Neural cell (in vitro differentiated cells): ENCODE data around the gene PLIN1. TPM values are rescaled to one million over a fixed set of nuclear protein-coding genes. Genes with fewer than 3 reads are reported as not detected.

Source experiments
- H2AFZ ChIP-seq: fragments of 200-600, 300-800 bp; sonication (generic), shearing (Covaris generic); 2 replicates; pipeline ENCODE4 v1.6.0; 2014; ENCODE audit warnings: low read depth, mild to moderate bottlenecking, antibody characterized with exemption, low read length, moderate library complexity
- H3F3A ChIP-seq: fragments of 200-600 bp; shearing (Covaris generic); 2 replicates; pipeline ENCODE4 v1.6.1; 2016; ENCODE audit warnings: mild to moderate bottlenecking, moderate library complexity, mixed read lengths, antibody characterized with exemption, low read length; ENCODE audit not compliant: insufficient read depth, poor library complexity, severe bottlenecking
- H3K27ac ChIP-seq: fragments of 200-600, 300-800 bp; sonication (generic), shearing (Covaris generic); 2 replicates; pipeline ENCODE4 v1.5.1; 2014; ENCODE audit warnings: mild to moderate bottlenecking, low read length, moderate library complexity
- H3K27me3 ChIP-seq: fragments of 300-800, 200-600 bp; sonication (generic), shearing (Covaris generic); 2 replicates; pipeline ENCODE4 v1.6.0; 2014; ENCODE audit warnings: mild to moderate bottlenecking, low read depth, low read length, moderate library complexity; ENCODE audit not compliant: insufficient read depth
- H3K36me3 ChIP-seq: fragments of 300-800, 200-600 bp; sonication (generic), shearing (Covaris generic); 2 replicates; pipeline ENCODE4 v1.5.1; 2014; ENCODE audit warnings: mild to moderate bottlenecking, antibody characterized with exemption, low read length, moderate library complexity; ENCODE audit not compliant: insufficient read depth
- H3K4me2 ChIP-seq: fragments of 300-800, 200-600 bp; sonication (generic), shearing (Covaris generic); 2 replicates; pipeline ENCODE4 v1.6.0; 2014; ENCODE audit warnings: mild to moderate bottlenecking, low read length
- H3K4me3 ChIP-seq: fragments of 300-800, 200-600 bp; sonication (generic), shearing (Covaris generic); 2 replicates; pipeline ENCODE4 v1.5.1; 2014; ENCODE audit warnings: mild to moderate bottlenecking, low read length, moderate library complexity
- H3K79me2 ChIP-seq: fragments of 200-600 bp; shearing (Covaris generic); replicated peaks from 2 replicates; pipeline ENCODE4 v1.6.0; 2014; ENCODE audit warnings: mild to moderate bottlenecking, low read length, moderate library complexity; ENCODE audit not compliant: insufficient read depth
- H3K9ac ChIP-seq: fragments of 300-800, 200-600 bp; sonication (generic), shearing (Covaris generic); 2 replicates; pipeline ENCODE4 v1.6.1; 2016; ENCODE audit warnings: mild to moderate bottlenecking, low read length, mixed read lengths
- H3K9me2 ChIP-seq: fragments of 200-600 bp; shearing (Covaris generic); 2 replicates; pipeline ENCODE4 v1.6.1; 2016; ENCODE audit warnings: mild to moderate bottlenecking, low read length, mixed read lengths; ENCODE audit not compliant: insufficient read depth
- H3K9me3 ChIP-seq: fragments of 200-600, 300-800 bp; sonication (generic), shearing (Covaris generic); 2 replicates; pipeline ENCODE4 v1.6.1; 2016; ENCODE audit warnings: mild to moderate bottlenecking, mixed run types, low read length, moderate library complexity, mixed read lengths
- H4K20me1 ChIP-seq: fragments of 200-600 bp; shearing (Covaris generic); 2 replicates; pipeline ENCODE4 v1.6.1; 2016; ENCODE audit warnings: mild to moderate bottlenecking, mixed run types; ENCODE audit not compliant: insufficient read depth
- EP300 ChIP-seq: fragments of 450-650 bp; conservative IDR thresholded peaks from 2 replicates; pipeline ENCODE4 v1.6.1; 2014; ENCODE audit warnings: antibody characterized with exemption, mild to moderate bottlenecking, moderate library complexity; ENCODE audit not compliant: poor library complexity, severe bottlenecking
- EZH2 ChIP-seq: fragments of 200-600, 300-800 bp; shearing (Covaris generic), sonication (generic); IDR thresholded peaks from 2 replicates; pipeline ENCODE4 v1.6.1; 2014; ENCODE audit warnings: antibody characterized with exemption, low read length, borderline replicate concordance, mild to moderate bottlenecking; ENCODE audit not compliant: insufficient read depth, poor library complexity, severe bottlenecking
- MXI1 ChIP-seq: fragments of 450-650 bp; conservative IDR thresholded peaks from 2 replicates; pipeline ENCODE4 v1.6.1; 2014; ENCODE audit warnings: antibody characterized with exemption, mild to moderate bottlenecking; ENCODE audit not compliant: poor library complexity, severe bottlenecking
- POLR2AphosphoS5 ChIP-seq: IDR thresholded peaks from 2 replicates; pipeline ENCODE4 v1.6.1; 2012
- RAD21 ChIP-seq: fragments of 450-650 bp; conservative IDR thresholded peaks from 2 replicates; pipeline ENCODE4 v1.6.1; 2014; ENCODE audit warnings: antibody characterized with exemption, mild to moderate bottlenecking, moderate library complexity
- SMC3 ChIP-seq: fragments of 450-650 bp; conservative IDR thresholded peaks from 2 replicates; pipeline ENCODE4 v1.6.1; 2014; ENCODE audit warnings: antibody characterized with exemption, mild to moderate bottlenecking, moderate library complexity; ENCODE audit not compliant: poor library complexity
- TAF1 ChIP-seq: IDR thresholded peaks from 2 replicates; pipeline ENCODE4 v1.6.1; 2012; ENCODE audit warnings: low read depth
- polyA plus RNA-seq: library from polyadenylated mRNA; depleted of rRNA; stranded (reverse); fragments of >200 nt; gene quantifications from 2 replicates; pipeline ENCODE4 v1.2.3, GENCODE V29; 2014
- TF ChIP-seq, protein P1 (sequence below): fragments of 450-650 bp; IDR thresholded peaks from 2 replicates; pipeline ENCODE4 v1.5.1; 2014; ENCODE audit warnings: antibody characterized with exemption, mild to moderate bottlenecking, moderate library complexity; ENCODE audit not compliant: poor library complexity, severe bottlenecking
- TF ChIP-seq, protein P2 (sequence below): IDR thresholded peaks from 2 replicates; pipeline ENCODE4 v1.6.1; 2012; ENCODE audit warnings: borderline replicate concordance

Gene PLIN1
- polyA plus RNA-seq, 1 donor from 2014 or later = not detected

DNA sequence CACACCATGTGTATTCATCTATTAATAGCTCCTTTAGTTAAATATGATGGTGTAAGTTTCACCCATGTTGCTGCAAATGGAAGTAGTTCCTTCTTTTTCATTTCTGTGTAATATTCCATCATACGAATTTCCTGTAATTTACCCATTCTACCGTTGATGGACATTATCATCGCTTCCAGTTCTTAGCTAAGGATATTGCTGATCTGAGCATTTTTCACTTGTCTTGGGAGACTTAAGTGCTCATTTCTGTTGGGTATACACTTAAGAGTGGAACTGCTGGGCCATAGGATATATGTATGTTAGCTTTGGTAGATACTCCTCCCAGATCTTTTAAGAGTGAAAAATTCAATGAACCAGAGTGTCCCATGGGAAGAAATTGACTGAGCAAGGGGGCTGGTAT, 11.0 kb downstream of the PLIN1 start:
- Histone ChIP-seq H4K20me1 (no peaks in the 10 kb centered on the region), H3K9ac (no peak overlapping the region), H3K9me3 (no peaks in the 10 kb centered on the region), H3K79me2 (no peaks in the 10 kb centered on the region), H3K4me3 (no peak overlapping the region), H3F3A (no peaks in the 10 kb centered on the region), H3K9me2 (no peaks in the 10 kb centered on the region), H3K4me2 (no peak overlapping the region), H3K36me3 (no peaks in the 10 kb centered on the region), H3K27ac (no peak overlapping the region), H3K27me3 (peaks cover 18% of the 10 kb centered on the region), H2AFZ (no peak overlapping the region)
- TF ChIP-seq TAF1 (no peak), POLR2AphosphoS5 (no peak), EZH2 (no peak), MXI1 (no peak), RAD21 (no peak), SMC3 (no peak), EP300 (no peak)
- TF ChIP-seq, protein P1, sequence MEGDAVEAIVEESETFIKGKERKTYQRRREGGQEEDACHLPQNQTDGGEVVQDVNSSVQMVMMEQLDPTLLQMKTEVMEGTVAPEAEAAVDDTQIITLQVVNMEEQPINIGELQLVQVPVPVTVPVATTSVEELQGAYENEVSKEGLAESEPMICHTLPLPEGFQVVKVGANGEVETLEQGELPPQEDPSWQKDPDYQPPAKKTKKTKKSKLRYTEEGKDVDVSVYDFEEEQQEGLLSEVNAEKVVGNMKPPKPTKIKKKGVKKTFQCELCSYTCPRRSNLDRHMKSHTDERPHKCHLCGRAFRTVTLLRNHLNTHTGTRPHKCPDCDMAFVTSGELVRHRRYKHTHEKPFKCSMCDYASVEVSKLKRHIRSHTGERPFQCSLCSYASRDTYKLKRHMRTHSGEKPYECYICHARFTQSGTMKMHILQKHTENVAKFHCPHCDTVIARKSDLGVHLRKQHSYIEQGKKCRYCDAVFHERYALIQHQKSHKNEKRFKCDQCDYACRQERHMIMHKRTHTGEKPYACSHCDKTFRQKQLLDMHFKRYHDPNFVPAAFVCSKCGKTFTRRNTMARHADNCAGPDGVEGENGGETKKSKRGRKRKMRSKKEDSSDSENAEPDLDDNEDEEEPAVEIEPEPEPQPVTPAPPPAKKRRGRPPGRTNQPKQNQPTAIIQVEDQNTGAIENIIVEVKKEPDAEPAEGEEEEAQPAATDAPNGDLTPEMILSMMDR = no peak
- TF ChIP-seq, protein P2, sequence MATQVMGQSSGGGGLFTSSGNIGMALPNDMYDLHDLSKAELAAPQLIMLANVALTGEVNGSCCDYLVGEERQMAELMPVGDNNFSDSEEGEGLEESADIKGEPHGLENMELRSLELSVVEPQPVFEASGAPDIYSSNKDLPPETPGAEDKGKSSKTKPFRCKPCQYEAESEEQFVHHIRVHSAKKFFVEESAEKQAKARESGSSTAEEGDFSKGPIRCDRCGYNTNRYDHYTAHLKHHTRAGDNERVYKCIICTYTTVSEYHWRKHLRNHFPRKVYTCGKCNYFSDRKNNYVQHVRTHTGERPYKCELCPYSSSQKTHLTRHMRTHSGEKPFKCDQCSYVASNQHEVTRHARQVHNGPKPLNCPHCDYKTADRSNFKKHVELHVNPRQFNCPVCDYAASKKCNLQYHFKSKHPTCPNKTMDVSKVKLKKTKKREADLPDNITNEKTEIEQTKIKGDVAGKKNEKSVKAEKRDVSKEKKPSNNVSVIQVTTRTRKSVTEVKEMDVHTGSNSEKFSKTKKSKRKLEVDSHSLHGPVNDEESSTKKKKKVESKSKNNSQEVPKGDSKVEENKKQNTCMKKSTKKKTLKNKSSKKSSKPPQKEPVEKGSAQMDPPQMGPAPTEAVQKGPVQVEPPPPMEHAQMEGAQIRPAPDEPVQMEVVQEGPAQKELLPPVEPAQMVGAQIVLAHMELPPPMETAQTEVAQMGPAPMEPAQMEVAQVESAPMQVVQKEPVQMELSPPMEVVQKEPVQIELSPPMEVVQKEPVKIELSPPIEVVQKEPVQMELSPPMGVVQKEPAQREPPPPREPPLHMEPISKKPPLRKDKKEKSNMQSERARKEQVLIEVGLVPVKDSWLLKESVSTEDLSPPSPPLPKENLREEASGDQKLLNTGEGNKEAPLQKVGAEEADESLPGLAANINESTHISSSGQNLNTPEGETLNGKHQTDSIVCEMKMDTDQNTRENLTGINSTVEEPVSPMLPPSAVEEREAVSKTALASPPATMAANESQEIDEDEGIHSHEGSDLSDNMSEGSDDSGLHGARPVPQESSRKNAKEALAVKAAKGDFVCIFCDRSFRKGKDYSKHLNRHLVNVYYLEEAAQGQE = no peak

DNA sequence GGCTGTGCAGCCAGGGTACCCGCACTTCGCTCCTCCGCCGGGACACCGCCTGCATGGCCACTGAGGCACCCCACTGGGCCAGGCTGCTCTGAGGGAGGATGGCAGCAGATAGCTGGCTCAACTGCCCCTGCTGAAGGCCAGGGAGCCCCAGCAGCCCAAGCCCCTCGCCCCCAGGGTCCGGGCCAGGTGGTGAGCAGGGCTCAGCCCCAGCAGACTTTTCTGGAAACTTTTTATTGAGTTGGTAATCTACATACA, 11.5 kb downstream of the PLIN1 start:
- H3K27ac ChIP-seq = no peak overlapping the region
- H3K27me3 ChIP-seq = peaks cover 18% of the 10 kb centered on the region
- TF ChIP-seq, protein P2 = no peak
- TF ChIP-seq, protein P1 = no peak
- TF ChIP-seq RAD21 (no peak), POLR2AphosphoS5 (no peak), EZH2 (no peak), MXI1 (no peak), TAF1 (no peak), SMC3 (no peak), EP300 (no peak)
- H3K9me3 ChIP-seq = no peaks in the 10 kb centered on the region
- H3K4me3 ChIP-seq = no peak overlapping the region
- H3K79me2 ChIP-seq = no peaks in the 10 kb centered on the region
- H4K20me1 ChIP-seq = no peaks in the 10 kb centered on the region
- no peak overlapping the region for H2AFZ ChIP-seq
- no peak overlapping the region for H3K4me2 ChIP-seq
- H3F3A ChIP-seq = no peaks in the 10 kb centered on the region
- H3K9ac ChIP-seq = no peak overlapping the region
- no peaks in the 10 kb centered on the region for H3K36me3 ChIP-seq
- H3K9me2 ChIP-seq = no peaks in the 10 kb centered on the region
